GM18498 (cell line): ENCODE data around the gene KIN.
"Not testable (repeated sequence)": the region's sequence is repeated elsewhere in the genome, so short reads cannot be mapped to it uniquely, and the experiment has no call there.

Experiments
- ATAC-seq: cut with Tn5 transposase; IDR thresholded peaks from one replicate; pipeline ENCODE4 v1.9.1; 2021; ENCODE audit warnings: mild to moderate bottlenecking, moderate library complexity; ENCODE audit not compliant: unreplicated experiment

Gene KIN

DNA sequence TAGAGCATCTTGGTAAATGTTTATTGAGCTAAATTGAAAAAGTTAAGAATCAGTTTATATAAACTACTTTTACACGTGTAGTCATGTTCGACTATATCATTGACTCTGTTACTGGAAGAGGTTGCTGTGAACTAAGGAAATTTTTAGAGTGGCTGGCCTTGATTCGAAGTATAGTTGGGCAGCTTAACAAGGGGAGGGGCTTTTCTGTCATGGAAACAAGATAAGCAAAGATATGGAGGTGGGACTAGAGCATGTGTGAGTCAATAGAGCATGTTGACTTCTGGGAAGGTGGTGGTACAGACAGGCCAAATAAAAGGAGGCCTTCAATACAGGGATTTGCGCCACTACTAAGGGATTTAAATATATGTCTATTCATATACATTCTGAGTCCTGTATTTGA, 7.8 kb upstream of the KIN start:
- no peak for ATAC-seq

DNA sequence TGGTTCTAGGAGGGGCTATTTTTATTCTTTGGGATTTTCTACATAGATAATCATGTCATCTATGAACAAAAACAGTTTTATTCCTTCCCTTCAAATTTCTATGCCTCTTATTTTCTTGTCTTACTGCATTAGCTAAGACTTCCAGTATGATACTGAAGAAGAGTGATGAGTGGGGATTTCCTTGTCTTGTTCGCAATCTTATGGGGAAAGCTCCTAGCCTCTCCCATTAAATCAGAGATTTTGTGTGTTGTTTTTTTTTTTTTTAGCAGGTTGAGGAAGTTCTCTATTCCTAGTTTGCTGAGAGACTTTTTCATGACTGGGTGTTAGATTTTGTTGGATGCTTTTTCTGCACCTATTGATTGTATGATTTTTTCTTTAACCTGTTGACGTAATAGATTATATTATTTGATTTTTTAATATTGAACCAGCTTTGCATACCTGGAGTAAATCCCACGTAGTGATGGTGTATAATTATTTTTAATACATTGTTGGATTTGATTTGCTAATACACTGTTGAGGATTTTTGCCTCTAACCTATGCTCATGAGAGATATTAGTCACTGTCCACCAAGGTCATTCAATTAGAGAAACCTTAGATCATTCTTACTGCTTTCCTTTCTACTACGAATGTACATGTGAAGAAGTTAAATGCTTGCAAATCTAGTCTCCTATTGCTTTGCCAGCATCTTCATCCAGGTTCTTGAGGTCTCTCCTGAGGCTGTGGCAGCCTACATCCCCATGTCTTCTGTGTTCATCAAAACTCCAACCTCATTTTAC, 6.6 kb upstream of the KIN start:
- no peak for ATAC-seq

DNA sequence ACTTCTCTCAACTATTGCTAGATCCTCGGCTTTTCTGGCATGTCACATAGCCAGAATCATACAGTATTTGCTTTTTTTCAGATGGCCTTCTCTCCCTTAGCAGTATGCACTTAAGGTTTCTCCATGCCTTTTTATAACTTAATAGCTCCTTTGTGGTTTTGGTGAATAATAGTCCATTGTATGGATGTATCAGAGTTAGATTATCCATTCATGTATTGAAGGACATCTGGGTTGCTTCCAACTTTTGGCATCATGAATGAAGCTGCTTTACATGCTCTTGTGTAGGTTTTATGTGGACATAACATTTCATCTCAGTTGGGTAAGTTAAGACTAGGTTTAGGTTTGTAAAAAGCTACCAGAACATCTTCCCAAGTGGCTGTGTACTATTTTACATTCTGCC, 4.7 kb upstream of the KIN start:
- ATAC-seq: no peak

DNA sequence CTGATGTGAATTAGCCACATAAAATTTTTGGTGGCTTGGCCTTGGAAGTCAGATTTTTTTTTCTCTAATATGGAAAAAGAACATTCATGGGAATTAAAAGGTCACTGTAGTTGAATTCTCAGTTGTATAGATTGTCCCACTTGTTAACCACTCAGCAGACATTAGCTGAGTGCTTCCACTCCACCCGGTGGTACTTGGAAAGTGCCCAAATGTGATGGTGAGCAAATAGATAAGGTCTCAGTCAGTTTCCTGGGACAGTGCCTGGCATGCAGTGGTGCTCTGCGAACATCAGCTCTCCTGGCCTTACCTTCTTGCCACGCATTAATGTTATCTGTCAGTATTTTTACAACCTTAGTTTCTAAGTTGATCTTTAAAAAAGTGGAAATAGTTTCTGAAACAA, 1.6 kb upstream of the KIN start:
- no peak for ATAC-seq

DNA sequence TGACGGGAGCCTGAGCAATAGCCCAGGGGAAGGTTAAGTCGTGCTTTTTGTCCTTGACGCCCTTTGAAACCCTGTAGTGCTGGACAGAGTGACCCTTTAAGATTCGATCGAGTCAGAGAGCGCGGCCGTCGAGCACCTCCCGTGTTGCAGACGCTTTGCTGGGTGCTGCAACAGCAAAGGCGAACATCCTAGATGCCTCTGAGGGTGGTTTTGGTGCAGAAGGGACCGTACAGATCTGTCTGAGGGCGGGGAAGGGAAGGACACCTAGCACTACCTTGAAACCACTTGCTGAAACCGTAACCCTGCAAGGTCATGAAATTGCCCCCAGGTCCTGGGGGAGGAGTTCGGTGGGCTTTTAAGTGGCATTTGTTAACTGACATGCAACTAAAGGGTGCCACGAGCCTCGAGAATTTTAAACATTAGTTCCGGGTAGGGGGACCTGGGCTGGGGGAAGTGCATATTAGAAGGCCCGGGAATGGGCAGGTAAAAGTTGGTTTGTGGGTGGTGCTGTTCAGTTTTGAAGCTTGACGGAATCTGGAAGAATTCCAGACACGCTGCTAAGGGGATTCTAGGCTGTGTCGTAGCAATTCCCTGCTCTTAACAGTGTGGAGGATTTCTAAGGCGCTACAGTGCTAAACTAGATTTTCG, 970 bp upstream of the KIN start:
- ATAC-seq: peak; percentile 11

DNA sequence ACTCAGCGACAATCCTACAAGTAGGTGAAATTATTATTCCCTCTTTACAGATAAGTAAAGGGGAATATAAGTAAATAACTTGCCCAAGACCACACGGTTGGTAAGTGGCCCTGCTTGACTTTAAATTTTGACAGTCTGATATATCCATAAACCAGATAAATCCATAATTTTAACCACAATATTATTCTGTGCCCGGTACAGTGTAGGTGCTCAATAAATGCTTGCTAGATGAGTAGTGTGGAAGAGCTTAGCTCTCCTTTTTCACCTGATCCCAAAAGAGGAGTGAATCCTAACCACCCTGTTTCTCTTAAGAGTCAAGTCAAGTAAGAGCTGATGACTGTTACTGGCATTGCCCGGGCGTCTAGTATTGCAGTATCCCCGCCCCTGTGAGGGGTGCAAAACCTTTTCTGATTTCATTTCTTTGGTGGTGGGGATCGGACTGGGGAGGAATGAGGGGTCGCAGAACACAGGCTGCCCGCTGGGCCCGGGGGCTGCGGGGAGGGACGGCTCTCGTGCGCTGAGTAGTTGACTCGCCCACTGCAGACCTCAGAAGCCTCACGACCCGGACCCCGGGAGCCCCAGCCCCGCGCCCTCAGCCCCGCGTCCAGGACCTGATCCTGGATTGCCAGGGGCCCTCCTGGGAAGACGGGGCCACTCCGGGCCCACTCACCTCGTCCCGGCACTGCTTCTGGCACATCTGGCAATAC, 490 bp downstream of the KIN start:
- ATAC-seq: peak; percentile 23

DNA sequence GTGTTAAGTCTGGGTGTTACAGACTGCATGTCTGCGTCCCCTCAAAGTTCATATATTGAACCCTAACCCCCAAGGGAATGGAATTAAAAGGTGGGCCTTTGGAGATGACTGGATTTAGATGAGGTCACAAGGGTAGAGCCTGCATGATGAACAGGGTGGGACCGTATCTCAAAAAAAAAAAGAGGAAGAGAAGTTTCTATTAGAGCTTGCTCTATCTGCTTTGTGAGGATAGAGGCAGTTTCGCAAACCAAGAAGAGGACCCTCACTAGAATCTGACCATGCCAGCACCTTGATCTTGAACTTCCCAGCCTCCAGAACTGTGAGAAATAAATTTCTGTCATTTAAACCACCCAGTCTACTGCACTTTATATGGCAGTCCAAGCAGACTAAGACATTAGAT, 1.4 kb downstream of the KIN start:
- no peak for ATAC-seq

DNA sequence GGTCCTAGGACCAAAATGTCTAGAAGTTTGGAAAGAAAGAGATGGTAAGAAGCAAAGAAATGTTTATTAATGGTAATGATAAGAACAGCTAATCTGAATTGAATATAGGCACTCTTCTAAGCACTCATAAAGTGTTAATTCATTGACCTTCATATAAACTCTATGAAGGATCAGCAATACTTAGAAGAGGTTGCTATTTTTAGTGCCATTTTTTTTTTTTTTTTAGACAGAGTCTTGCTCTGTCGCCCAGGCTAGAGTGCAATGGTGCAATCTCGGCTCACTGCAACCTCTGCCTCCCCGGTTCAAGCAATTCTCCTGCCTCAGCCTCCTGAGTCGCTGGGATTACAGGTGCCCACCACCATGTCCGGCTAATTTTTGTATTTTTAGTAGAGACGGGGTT, 5.6 kb downstream of the KIN start:
- not testable (repeated sequence) for ATAC-seq

DNA sequence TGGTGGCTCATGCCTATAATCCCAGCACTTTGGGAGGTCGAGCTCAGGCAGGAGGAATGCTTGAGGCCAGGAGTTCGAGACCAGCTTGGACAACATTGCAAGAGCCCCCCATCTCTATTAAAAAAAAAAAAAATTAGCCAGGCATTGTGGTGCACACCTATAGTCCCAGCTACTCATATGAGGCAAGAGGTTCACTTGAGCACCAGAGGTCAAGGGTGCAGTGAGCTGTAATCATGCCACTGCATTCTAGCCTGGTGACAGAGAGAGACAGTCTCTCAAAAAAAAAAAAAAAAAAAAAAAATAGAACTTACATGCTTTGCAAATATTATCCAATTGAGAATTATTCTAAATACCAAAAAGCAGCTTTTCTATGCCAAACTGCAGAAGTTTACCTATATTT, 11.0 kb downstream of the KIN start:
- ATAC-seq: no peak

DNA sequence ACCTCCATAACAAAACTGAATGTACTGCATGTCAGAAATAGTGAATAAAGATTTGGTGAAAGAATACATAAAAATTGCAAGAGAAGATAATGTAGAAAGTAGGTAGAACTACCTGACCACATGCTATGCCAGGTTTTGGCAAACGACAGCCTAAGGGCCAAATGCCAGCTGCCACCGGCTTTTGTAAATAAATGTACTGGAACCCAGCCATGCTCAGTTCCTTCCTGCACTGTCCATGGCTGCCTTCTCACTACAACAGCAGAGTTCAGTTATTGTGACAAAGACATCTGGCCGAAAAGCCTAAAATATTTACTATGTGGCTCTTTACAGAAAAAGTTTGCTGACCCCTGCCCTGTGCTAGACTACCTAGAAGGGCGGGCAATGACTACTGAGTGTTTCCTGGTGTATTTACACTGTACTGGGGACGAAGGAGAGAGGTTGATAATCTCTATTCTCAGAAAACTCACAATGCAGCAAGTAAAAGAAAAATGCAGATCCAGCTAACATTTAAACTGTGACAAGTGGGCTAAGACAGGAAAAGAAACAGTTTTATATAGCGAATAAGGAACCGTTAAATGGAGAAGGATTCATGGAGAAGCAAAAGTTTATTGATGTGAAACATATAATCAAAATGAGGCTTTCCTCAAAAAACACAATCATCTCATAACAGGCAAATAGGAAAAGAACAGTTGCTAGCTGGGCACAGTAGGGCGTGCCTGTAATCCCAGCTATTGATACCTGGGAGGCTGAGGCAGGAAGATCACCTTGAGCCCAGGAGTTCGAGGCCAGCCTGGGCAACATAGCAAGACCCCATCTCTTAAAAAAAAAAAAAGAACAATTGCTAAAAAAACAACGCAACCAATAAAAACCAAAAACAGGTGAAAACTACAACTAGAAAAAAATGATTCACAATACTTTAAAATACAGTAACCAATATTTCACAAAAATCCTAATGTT, 13.7 kb downstream of the KIN start:
- no peak for ATAC-seq

DNA sequence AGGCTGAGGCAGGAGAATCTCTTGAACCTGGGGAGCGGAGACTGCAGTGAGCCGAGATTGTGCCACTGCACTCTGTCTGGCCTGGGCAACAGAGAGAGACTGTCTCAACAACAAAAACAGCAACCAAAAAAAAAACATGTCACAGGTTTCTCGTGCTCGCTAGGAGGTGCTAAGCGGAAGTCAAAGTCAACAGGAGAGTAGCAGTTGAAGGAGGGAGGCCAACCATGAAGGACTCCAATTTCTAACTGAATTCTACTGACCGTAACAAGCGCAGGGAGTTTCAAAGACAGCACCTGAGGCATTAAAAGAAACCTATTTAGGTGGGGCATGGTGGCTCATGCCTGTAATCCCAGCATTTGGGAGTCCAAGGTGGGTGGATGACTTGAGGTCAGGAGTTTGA, 19.4 kb downstream of the KIN start:
- no peak for ATAC-seq

DNA sequence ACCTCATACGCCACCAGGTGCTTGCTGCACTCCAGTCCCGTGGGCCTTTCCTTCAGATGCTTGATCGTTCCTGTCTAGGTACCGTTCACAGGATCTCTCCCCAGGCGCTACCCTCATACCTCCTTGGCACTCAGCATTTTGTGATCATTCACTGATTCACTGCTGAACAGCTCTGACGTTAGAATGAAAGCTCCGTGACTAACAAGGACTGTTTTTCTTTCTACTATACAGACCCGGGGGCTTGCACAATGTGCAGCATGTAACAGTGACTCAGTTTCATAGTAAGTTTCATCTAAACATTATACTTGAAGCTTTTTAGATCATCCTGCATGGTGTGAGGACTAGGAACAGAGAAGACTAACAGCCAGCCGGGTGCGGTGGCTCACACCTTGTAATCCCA, 20.6 kb downstream of the KIN start:
- ATAC-seq: no peak

DNA sequence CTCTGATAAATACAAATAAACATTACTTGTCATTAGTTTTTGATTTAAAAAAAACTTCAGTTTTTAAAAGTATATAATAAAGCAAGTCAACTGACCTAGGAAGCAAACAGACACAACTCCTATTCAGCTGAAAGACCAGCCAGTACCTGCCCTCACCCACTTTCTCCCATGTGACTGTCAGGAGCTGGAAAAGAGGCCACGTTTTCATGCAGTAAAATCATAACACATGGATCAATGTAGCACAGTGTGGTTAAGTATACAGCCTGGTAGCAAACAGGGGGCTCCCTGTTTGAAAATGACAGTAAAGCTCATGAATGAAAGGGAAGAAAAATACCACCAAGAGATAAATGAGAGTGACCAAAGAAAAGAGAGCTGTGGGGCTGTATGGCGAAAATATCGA, 21.6 kb downstream of the KIN start:
- ATAC-seq: no peak

DNA sequence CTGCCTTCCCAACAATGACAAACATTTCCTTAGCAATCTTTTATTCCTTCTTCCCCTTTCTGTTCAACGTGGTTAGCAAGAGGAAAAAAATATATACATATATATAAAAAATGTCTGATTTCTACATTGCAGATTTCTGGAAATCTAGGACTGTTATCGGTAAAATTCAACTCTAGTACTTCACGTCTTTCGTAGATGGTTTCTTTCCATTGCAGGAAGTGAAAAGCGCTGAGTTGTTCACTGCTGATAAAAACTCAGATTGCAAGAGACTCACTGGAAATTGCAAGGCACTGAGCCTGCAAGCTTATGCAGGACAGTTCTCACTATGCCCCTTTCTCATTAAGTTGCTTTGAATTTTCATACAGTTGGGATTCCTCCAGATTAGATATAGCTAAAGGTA, 23.9 kb downstream of the KIN start:
- no peak for ATAC-seq

DNA sequence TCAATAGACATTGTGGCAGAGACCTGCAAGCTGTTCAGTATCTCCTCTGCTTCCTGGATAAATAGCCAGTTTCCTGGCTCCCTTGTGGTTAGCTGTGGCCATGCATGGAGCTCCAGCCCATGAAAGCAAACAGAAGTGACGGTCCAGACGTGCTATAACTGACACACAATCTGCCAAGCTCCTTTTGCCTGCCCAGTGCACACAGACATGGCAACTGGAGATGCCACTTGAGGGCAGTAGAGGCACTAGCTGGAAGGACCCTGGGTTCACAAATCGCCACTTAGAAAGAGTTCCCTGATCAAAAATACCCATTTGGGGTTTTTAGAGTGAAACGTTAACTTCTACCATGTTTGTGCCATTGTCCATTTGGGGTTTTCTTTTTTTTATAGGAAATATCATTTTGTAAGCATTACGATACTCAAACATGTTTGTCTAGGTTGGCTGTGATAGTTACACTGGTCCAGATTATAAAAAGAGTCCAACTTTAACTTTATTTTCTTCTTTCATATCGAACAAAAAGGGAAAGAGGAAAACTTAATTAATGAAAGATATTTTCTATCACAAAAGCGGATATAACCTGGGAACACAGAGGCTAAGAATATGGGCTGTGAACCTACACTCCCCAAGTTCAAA, 31.3 kb downstream of the KIN start:
- no peak for ATAC-seq

DNA sequence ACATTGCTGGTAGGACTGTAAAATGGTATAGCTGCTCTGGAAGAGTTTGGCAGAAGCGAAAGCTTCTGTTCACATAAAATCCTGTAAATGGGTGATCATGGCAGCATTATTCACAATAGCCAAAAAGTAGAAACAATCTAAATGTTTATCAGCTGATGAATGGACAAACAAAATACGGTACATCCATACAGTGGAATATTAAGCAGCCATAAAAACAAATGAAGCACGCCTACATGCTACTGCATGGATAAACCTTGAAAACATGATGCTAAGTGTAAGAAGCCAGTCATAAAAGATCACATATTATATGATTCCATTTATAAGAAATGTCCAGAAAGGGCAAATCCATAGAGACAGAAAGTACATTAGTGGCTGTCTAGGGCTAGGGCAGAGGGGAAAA, 32.7 kb downstream of the KIN start:
- no peak for ATAC-seq

DNA sequence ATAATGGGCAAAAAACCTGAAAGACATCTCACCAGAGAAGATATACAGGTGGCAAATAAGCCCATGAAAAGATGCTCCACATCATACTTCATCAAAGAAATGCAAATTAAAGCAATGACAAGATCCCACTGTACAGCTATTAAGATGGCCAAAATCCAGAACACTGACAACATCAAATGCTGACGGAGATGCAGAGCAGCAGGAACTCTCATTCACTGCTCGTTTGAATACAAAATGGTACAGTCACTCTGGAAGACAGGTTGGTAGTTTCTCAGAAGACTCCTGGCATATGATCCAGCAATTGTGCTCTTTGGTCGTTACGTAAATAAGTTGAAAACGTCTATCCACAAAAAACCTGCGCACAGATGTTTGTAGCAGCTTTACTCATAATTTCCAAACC, 35.5 kb downstream of the KIN start:
- ATAC-seq: no peak

DNA sequence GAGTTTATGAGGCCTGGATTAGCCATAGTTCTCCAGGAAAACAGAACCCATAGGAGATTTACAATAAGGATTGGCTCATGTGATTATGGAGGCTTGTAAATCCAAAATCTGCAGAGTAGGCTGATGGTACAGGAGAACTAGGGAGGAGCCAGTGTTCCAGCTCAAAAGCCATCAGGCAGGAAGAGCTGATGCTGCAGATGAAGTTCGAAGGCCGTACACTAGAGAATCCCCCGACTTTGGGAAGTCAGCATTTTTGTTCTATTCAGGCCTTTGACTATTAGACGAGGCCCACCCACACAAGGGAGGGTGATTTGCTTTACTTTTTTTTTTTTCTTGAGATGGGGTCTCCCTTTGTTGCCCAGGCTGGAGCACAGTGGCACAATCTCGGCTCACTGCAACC, 37.6 kb downstream of the KIN start:
- ATAC-seq: no peak

DNA sequence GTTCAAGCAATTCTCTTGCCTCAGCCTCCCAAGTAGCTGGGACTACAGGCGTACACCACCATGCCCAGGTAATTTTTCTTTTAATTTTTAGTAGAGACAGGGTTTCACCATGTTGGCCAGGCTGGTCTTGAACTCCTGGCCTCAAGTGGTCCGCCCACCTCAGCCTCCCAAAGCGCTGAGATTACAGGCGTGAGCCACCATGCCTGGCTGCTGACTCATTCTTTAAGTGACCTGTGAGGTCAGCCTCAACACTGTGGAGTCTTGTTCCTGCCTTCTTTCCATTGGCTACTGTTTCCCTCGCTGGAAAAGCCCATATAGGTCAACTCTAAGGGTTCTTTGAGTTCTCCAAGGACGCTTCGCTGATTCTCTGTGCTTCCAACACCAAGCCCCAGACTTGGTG, 39.2 kb downstream of the KIN start:
- ATAC-seq: not testable (repeated sequence)

DNA sequence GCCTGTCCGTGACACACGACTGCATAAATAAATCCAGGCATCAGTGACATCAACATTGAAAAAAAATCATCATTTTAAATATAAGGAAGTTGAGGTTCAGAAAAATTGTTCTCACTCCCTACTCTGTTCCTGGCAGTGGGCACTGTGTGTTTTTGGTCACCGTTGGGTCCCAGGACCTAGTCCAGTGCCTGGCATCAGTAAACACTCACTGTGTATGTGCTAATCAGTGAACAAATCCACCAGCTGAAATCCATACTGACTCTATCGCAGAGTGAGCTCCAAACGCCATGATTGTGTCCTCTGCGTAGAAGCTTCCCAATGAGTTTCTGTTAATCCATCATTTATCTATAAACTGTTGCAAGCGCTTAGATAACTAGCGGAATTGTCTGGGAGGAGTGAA, 43.5 kb downstream of the KIN start:
- no peak for ATAC-seq
